Tibial nerve (tissue), 4 donors: ENCODE data around the gene KCNAB3.

ENCODE experiments used
- EP300 ChIP-seq, 2 donors: sonication (generic); formaldehyde crosslinking; IDR thresholded peaks; one replicate each; pipeline ENCODE4 v1.6.1; 2017; ENCODE audit warnings: antibody characterized with exemption in 2 of 2, mild to moderate bottlenecking in 1 of 2
- TF ChIP-seq, protein P1 (sequence below), 5 experiments: fragments of 200-600 bp in 3 of 5; fragments of 450-650 bp in 2 of 5; sonication (generic) in 3 of 5; IDR thresholded peaks; one replicate each; pipeline ENCODE4 v1.5.1; 2016 to 2019; ENCODE audit warnings: antibody characterized with exemption in 5 of 5, mild to moderate bottlenecking in 3 of 5, moderate library complexity in 2 of 5

DNA sequence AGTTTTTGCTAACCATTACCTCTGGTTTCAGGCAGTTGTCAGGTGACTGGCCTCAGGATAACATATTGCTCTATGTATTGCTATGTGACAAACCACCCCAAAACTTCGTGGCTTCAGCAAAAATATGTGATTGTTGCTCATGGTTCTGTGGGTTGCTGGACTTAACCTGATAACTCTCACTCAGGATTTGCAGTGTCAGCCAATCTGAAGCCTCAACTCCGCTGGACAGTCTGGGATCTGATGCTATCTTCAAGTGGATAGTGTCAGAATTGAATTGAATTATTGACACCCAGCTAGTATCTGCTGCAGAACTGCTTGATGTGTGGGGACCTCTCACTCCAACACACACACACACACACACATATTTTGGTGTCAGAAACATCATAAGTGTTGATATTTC lies 38.1 kb upstream of the KCNAB3 start:
- no peak for TF ChIP-seq EP300 (IDR thresholded peaks at IDR 0.05)
- TF ChIP-seq, protein P1, sequence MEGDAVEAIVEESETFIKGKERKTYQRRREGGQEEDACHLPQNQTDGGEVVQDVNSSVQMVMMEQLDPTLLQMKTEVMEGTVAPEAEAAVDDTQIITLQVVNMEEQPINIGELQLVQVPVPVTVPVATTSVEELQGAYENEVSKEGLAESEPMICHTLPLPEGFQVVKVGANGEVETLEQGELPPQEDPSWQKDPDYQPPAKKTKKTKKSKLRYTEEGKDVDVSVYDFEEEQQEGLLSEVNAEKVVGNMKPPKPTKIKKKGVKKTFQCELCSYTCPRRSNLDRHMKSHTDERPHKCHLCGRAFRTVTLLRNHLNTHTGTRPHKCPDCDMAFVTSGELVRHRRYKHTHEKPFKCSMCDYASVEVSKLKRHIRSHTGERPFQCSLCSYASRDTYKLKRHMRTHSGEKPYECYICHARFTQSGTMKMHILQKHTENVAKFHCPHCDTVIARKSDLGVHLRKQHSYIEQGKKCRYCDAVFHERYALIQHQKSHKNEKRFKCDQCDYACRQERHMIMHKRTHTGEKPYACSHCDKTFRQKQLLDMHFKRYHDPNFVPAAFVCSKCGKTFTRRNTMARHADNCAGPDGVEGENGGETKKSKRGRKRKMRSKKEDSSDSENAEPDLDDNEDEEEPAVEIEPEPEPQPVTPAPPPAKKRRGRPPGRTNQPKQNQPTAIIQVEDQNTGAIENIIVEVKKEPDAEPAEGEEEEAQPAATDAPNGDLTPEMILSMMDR (IDR thresholded peaks at IDR 0.05): no peak
